Mesendoderm (in vitro differentiated cells): Measurements from ENCODE around the gene MACC1.
A peak's percentile ranks its signal among the peaks of the same experiment; 100 is the strongest.
"Not testable (repeated sequence)": the region's sequence is repeated elsewhere in the genome, so short reads cannot be mapped to it uniquely, and the experiment has no call there.

Experiments
- DNase-seq: peaks from one replicate; pipeline ENCODE4 v3.0.0; 2013
- H2AK5ac ChIP-seq: 2 replicates; pipeline ENCODE4 v1.6.1; 2013; ENCODE audit warnings: low read length, inconsistent platforms
- H2BK120ac ChIP-seq: 2 replicates; pipeline ENCODE4 v1.6.1; 2013; ENCODE audit warnings: low read depth, mild to moderate bottlenecking, low read length, moderate library complexity, mixed read lengths
- H2BK15ac ChIP-seq: replicated peaks from 2 replicates; pipeline ENCODE4 v1.6.1; 2013; ENCODE audit warnings: low read depth, mild to moderate bottlenecking, moderate library complexity
- H2BK5ac ChIP-seq: 2 replicates; pipeline ENCODE4 v1.6.1; 2013; ENCODE audit warnings: low read length, inconsistent platforms
- H3K18ac ChIP-seq: 2 replicates; pipeline ENCODE4 v1.6.1; 2013; ENCODE audit warnings: mild to moderate bottlenecking, low read length, mixed read lengths
- H3K23ac ChIP-seq: one replicate; pipeline ENCODE4 v1.6.1; 2013; ENCODE audit warnings: low read length
- H3K27ac ChIP-seq: 2 replicates; pipeline ENCODE4 v1.5.1; 2013; ENCODE audit warnings: low read depth, mild to moderate bottlenecking, inconsistent platforms, low read length, moderate library complexity
- H3K27me3 ChIP-seq: 2 replicates; pipeline ENCODE4 v1.6.1; 2013; ENCODE audit warnings: low read length, control low read depth, mild to moderate bottlenecking, inconsistent platforms; ENCODE audit not compliant: insufficient read depth, poor library complexity
- H3K36me3 ChIP-seq: 2 replicates; pipeline ENCODE4 v1.6.1; 2013; ENCODE audit warnings: low read length, inconsistent platforms; ENCODE audit not compliant: control insufficient read depth, insufficient read depth
- H3K4ac ChIP-seq: one replicate; pipeline ENCODE4 v1.6.1; 2013; ENCODE audit warnings: low read depth, mild to moderate bottlenecking, low read length, moderate library complexity
- H3K4me1 ChIP-seq: 2 replicates; pipeline ENCODE4 v1.6.1; 2013; ENCODE audit warnings: low read depth, low read length, inconsistent platforms; ENCODE audit not compliant: control insufficient read depth
- H3K4me2 ChIP-seq: 2 replicates; pipeline ENCODE4 v1.6.1; 2013; ENCODE audit warnings: low read length
- H3K4me3 ChIP-seq: 2 replicates; pipeline ENCODE4 v1.5.1; 2013; ENCODE audit warnings: mild to moderate bottlenecking, low read length
- H3K56ac ChIP-seq: one replicate; pipeline ENCODE4 v1.6.1; 2013; ENCODE audit warnings: low read length
- H3K79me1 ChIP-seq: 2 replicates; pipeline ENCODE4 v1.6.1; 2013; ENCODE audit warnings: low read length, inconsistent platforms
- H3K79me2 ChIP-seq: 2 replicates; pipeline ENCODE4 v1.6.1; 2013; ENCODE audit warnings: mild to moderate bottlenecking, low read length; ENCODE audit not compliant: control insufficient read depth, insufficient read depth
- H3K9ac ChIP-seq: 2 replicates; pipeline ENCODE4 v1.6.1; 2013; ENCODE audit warnings: low read length, inconsistent platforms
- H4K5ac ChIP-seq: one replicate; pipeline ENCODE4 v1.6.1; 2013; ENCODE audit warnings: low read length
- H4K8ac ChIP-seq: one replicate; pipeline ENCODE4 v1.6.1; 2013; ENCODE audit warnings: low read depth, mild to moderate bottlenecking, control low read depth, low read length, moderate library complexity
- WGBS: extraction: QIAGEN DNeasy Blood & Tissue Kit; methylation state at CpG from one replicate; pipeline ENCODE4 v1.1.7; 2013; ENCODE audit warnings: low lambda C conversion rate, missing lambda C conversion rate; ENCODE audit not compliant: insufficient coverage; ENCODE audit errors: extremely low coverage; 5-methylcytosine and 5-hydroxymethylcytosine counted together

The MACC1 gene

DNA sequence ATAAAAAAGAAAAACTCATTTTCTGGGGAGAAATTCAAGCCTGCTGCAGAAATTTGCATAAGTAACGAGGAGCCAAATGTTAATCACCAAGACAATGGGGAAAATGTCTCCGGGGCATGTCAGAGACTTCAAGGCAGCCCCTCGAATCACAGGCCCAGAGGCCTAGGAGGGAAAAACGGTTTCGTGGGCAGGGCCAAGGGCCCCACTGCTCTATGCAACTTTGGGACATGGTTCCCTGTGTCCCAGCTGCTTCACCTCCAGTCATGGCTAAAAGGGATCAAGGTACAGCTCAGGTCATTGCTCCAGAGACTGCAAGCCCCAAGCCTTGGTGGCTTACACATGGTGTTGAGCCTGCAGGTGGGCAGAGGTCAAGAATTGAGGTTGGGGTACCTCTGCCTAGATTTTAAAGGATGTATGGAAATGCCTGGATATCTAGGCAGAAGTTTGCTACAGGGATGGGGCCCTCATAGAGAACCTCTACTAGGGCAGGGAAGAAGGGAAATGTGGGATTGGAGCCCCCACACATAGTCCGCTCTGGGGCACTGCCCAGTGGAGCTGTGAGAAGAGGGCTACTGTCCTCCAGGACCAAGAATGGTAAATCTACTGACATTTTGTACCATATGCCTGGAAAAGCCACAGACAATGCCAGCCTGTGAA lies 8.4 kb downstream of the MACC1 start:
- H4K5ac ChIP-seq, result no peak overlapping the region
- no peak overlapping the region for H3K56ac ChIP-seq
- H3K79me1 ChIP-seq, result no peaks in the 10 kb centered on the region
- H3K4me1 ChIP-seq, result no peaks in the 10 kb centered on the region
- H3K23ac ChIP-seq, result no peak overlapping the region
- no peak overlapping the region for H2BK120ac ChIP-seq
- no peak overlapping the region for H3K4me2 ChIP-seq
- no peak overlapping the region for H4K8ac ChIP-seq
- H3K27ac ChIP-seq, result no peak overlapping the region
- H2BK5ac ChIP-seq, result no peak overlapping the region
- H3K4ac ChIP-seq, result no peak overlapping the region
- no peaks in the 10 kb centered on the region for H3K36me3 ChIP-seq
- H3K18ac ChIP-seq, result no peak overlapping the region
- H3K4me3 ChIP-seq, result no peak overlapping the region
- no peak overlapping the region for H2BK15ac ChIP-seq
- no CpG with 5 or more reads among the region's 6 CpGs for WGBS
- no peak overlapping the region for H3K9ac ChIP-seq
- no peak overlapping the region for H2AK5ac ChIP-seq
- H3K79me2 ChIP-seq, result no peaks in the 10 kb centered on the region
- no peaks in the 10 kb centered on the region for H3K27me3 ChIP-seq
- no peak for DNase-seq

DNA sequence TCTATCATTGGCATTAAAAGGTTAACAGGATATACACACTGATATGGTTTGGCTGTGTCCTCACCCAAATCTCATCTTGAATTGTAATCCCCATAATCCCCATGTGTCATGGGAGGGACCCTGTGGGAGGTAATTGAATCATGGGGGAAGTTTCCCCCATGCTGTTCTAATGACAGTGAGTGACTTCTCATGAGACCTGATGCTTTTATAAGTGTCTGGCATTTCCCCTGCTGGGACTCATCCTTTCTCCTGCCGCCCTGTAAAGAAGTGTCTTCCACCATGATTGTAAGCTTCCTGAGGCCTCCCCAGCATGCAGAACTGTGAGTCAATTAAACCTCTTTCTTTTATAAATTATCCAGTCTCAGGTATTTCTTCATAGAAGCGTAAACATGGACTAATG lies 9.4 kb downstream of the MACC1 start:
- not testable (repeated sequence) for H4K8ac ChIP-seq, H3K4me2 ChIP-seq, H2BK5ac ChIP-seq, H3K9ac ChIP-seq, H3K27ac ChIP-seq, DNase-seq, H3K18ac ChIP-seq, H3K23ac ChIP-seq, H2BK15ac ChIP-seq, H3K4me1 ChIP-seq, H2BK120ac ChIP-seq, H3K4me3 ChIP-seq, H3K56ac ChIP-seq, H2AK5ac ChIP-seq, H3K27me3 ChIP-seq, H3K79me1 ChIP-seq, H4K5ac ChIP-seq, H3K36me3 ChIP-seq, H3K4ac ChIP-seq, H3K79me2 ChIP-seq
- WGBS, result no CpG with 5 or more reads among the region's 2 CpGs

GRCh38 chr7:20206104-20206896 lies 10.9 kb downstream of the MACC1 start:
- H3K27ac ChIP-seq, result no peak overlapping the region
- H3K4ac ChIP-seq, result no peak overlapping the region
- H4K5ac ChIP-seq, result no peak overlapping the region
- no peaks in the 10 kb centered on the region for H3K79me2 ChIP-seq
- no peak overlapping the region for H2BK120ac ChIP-seq
- no peaks in the 10 kb centered on the region for H3K27me3 ChIP-seq
- no peak overlapping the region for H3K18ac ChIP-seq
- H3K4me1 ChIP-seq, result no peaks in the 10 kb centered on the region
- DNase-seq, result no peak
- no peak overlapping the region for H3K56ac ChIP-seq
- H4K8ac ChIP-seq, result no peak overlapping the region
- no peak overlapping the region for H3K4me2 ChIP-seq
- no peak overlapping the region for H3K9ac ChIP-seq
- H2BK5ac ChIP-seq, result no peak overlapping the region
- H2AK5ac ChIP-seq, result no peak overlapping the region
- no peak overlapping the region for H2BK15ac ChIP-seq
- no peaks in the 10 kb centered on the region for H3K36me3 ChIP-seq
- H3K79me1 ChIP-seq, result no peaks in the 10 kb centered on the region
- H3K4me3 ChIP-seq, result no peak overlapping the region
- no CpG with 5 or more reads among the region's 2 CpGs for WGBS
- no peak overlapping the region for H3K23ac ChIP-seq

DNA sequence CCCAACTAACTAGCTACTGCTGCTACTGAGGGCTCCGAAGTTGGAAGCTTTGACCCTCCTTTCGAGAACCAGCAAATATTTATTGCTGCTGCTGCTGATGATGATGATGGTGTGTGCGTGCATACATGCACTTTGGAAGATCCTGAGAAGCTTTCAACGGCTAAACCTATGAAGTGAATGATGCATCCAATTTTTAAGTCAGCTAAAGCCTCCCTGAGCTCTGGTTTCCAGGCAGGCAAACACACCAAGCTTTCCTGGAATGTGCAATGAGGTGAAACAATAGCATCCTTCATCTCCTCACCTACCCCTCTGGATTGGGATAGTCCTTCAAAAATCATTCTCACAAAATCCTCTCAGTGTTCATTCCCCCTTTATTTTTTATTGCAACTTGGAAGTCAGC lies 13.9 kb downstream of the MACC1 start:
- Histone ChIP-seq H3K27me3 (no peaks in the 10 kb centered on the region), H3K4me1 (no peaks in the 10 kb centered on the region), H4K8ac (no peak overlapping the region), H3K4me3 (no peak overlapping the region), H2BK5ac (no peak overlapping the region), H3K36me3 (no peaks in the 10 kb centered on the region), H3K79me2 (no peaks in the 10 kb centered on the region), H2BK15ac (no peak overlapping the region), H3K9ac (no peak overlapping the region), H2AK5ac (no peak overlapping the region), H3K23ac (no peak overlapping the region), H3K18ac (no peak overlapping the region), H3K4me2 (no peak overlapping the region), H4K5ac (no peak overlapping the region), H3K79me1 (no peaks in the 10 kb centered on the region), H3K4ac (no peak overlapping the region), H2BK120ac (no peak overlapping the region), H3K27ac (no peak overlapping the region), H3K56ac (no peak overlapping the region)
- DNase-seq, result no peak
- WGBS, result no CpG with 5 or more reads among the region's 4 CpGs

GRCh38 chr7:20201380-20201779 lies 15.8 kb downstream of the MACC1 start:
- Histone ChIP-seq H3K27ac (no peak overlapping the region), H3K9ac (no peak overlapping the region), H3K36me3 (no peaks in the 10 kb centered on the region), H3K4me1 (no peaks in the 10 kb centered on the region), H3K56ac (peak overlapping the region; percentile 32), H2BK5ac (no peak overlapping the region), H3K4ac (no peak overlapping the region), H2BK15ac (no peak overlapping the region), H4K8ac (peak overlapping the region; percentile 81), H3K79me1 (no peaks in the 10 kb centered on the region), H2BK120ac (no peak overlapping the region), H3K18ac (peak overlapping the region; percentile 30), H3K23ac (peak overlapping the region; percentile 18), H2AK5ac (no peak overlapping the region), H3K4me2 (no peak overlapping the region), H3K27me3 (no peaks in the 10 kb centered on the region), H3K79me2 (no peaks in the 10 kb centered on the region), H4K5ac (no peak overlapping the region), H3K4me3 (no peak overlapping the region)
- no CpG with 5 or more reads among the region's 3 CpGs for WGBS
- peak; percentile 69 for DNase-seq
